HG03442 (cell line): ENCODE results near the gene PRR19.
"Not testable (repeated sequence)": the region's sequence is repeated elsewhere in the genome, so short reads cannot be mapped to it uniquely, and the experiment has no call there.

Experiments
- ATAC-seq: cut with Tn5 transposase; IDR thresholded peaks from one replicate; pipeline ENCODE4 v1.9.1; 2021; ENCODE audit warnings: mild to moderate bottlenecking, moderate library complexity; ENCODE audit not compliant: unreplicated experiment

PRR19 gene

GRCh38 chr19:42301646-42302203 lies at the start of gene PRR19:
PRR19 (plus strand) TSS chr19:42302132; CDS start chr19:42309585, 7,453 bp downstream.
- no peak for ATAC-seq

DNA sequence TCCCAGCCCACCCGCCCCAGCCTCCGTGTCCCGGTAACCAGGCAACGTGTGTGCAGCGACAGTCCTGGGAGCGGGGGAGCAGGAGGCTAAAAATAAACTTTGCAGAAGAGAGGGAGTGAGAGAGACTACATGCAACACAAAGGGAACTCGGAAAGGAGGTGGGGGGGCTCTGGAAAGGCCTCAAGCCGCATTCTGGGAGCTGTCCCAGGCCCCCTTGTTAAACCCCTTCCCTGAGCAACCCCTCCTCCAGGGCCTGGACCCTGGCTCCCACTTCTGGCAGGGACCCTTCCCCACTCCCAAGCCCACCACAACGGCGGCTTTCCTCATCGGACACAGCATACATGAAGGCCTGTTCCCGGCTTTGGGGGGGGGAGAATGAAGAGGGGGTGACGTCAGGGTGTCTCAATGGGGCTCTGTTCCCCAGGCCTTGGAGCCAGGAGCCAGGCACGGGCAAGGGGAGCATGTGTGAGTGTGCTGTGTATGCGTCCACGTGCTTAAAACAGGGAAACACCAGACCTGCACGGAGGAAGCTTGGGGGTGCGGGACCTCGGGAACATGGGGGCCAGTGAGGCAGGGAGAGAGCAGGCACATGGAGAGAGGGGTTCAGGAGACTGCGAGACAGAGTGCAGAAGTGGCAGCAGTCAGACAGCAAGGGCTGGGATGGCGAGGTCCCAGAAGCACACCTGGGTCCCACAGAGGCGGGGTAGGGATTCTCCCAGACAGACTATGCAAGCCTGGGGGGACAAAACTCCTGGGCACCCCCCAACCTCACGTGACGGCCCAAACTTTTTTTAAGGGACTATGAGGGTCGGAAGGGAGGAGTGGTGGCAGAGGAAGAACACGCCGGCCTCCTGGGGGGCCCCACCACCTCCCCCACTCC lies 49.3 kb upstream of the PRR19 start:
- no peak for ATAC-seq

DNA sequence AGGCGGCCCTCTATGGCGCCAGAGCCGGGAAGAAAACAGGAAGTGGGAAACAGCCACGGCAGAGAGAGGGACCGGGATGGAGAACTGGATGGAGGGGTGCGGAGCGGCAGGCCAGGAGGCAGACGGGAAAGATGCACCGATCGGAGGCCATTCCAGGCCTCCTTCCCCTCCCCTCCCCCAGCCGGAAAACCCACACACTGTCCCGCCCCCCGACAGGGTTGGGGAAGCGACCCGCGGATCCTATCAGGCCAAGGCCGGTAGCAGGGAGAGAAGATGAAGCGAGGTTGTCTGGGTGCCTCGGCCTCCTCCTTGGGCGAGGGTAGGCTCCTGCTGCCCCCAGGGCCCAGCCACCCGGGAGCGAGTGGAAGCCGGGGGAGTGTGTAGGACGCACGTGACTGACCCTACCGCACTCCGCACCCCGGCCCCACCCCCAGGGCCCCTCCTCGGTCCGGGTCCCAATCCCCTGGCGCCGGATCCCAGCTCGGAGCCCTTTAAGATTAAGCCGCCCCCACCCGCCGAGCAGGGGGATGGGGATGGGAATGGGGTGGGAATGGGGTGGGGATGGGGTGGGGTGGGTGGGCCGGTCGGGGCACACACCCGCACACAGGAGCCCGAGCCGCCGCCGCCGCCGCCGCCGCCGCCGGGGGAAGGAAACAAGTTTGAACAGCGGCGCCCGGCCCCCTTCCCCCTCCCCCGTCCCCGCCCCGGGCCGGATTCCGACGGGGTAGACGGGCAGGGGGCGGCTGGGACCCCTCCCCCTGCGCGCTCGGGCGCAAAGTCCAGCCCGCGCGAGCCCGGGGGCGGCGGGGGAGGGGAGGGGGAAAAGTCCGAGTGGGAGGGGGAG lies 48.5 kb upstream of the PRR19 start:
- ATAC-seq: peak; percentile 7

GRCh38 chr19:42254089-42254849 lies 47.7 kb upstream of the PRR19 start:
- ATAC-seq: peak; percentile 22

DNA sequence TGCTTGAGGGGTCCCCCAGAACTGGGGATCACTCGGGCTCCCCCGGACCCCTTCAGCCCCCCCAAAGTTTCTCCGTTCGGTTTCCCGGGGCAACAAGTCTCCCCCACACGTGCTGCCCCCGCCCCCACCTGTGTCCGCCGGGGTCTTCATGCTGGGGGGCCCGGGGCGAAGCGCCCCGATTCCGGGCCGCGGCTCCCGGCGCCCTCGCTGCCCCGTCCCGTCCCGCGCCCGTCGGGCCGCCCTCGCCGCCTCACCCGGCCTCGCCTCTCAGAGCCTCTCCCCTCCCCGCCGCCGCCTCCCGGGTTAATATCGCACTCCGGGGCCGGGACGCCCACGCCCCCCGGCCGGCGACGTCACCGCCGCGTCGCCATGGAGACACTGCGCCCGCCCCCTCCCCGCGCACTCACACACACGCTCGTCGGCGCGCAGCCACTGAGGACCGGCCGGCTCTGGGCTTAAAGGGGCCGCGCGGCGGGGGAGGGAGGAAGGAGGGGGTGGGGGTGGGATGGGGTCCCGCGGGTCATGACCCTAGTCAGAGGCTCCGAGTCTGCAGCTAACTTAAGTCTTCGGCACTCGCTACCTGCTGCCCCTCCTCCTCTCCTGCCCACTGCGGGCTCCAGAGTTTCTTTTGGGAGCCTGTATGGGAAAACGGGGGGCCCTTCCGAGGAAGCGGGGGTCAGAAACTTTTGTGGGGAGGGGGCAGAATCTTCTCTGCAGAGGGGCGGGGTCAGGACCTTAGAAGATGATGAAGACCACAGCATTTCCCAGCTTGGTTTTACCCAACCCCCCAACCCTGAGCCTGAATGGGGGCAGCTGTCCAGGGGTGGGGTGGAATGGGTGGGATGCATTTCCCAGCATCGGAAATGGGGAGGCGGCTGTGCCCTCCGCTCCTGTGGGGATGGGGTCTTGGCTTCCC lies 46.8 kb upstream of the PRR19 start, which contains the start of gene ERF:
TSS of gene ERF (minus strand) at position 279 of the 916 bp plus-strand sequence. CDS start at position 150, 129 bp downstream.
- peak; percentile 52 for ATAC-seq

DNA sequence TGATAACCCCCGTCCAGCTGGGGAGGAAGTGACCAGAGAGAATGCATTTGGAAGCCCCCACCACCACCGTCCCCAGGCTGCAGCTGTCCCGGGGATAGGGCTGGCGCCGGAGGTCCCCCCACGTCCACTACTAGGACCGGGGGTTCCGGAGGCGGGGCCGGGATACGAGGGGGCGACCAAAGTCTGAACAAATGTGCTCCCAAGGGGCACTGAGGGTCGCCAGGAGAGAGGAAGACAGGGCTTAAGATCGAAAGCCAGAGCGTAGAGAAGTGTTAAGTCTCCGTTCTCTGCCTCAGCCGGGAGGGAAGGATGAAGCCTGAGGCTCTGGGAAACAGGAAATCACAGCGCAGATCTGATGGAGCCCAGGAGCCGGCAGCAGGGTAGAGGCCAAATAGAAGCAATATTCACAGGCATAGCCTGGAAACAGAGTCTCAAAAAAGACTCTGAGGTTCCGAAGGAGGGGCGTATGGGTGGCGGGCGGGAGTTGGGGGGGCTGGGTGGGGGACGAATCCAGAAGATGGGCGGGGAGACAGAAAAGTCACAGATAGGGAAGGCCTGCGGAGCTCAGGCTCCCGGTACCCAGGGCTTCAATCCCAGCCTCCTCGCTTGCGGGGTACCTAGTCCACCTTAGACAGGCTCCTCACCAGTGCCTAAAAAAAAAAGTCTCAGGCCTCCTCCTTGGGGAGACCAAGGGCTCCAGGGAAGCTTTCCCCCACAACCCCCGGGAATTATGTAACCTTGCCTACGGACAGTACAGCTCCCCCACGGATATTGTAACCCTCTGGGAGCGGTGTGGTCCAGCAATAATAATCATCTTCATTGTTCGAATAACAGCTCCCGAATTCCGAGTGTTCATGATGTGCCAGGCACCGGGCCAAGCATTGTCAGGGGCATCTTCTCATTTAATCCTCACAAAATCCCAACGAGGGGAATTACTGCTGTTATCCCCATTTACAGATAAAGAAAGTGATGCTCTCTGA lies 45.9 kb upstream of the PRR19 start:
- no peak for ATAC-seq

DNA sequence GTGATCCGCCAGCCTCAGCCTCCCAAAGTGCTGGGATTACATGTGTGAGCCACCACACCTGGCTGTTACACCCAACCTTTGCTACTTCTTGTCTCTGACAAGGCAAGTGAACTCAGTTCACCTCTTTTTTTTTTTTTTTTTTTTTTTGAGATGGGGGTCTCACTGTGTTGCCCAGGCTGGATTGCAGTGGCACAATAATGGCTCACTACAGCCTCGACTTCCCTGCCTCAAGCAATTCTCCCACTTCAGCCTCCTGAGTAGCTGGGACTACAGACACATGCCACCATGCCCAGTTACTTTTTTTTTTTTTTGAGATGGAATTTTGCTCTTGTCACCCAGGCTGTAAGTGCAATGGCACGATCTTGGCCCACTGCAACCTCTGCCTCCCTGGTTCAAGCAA lies 44.1 kb upstream of the PRR19 start:
- ATAC-seq: not testable (repeated sequence)

- ATAC-seq: no peak
Observed at GRCh38 chr19:42261763-42262162, 40.2 kb upstream of the PRR19 start.

DNA sequence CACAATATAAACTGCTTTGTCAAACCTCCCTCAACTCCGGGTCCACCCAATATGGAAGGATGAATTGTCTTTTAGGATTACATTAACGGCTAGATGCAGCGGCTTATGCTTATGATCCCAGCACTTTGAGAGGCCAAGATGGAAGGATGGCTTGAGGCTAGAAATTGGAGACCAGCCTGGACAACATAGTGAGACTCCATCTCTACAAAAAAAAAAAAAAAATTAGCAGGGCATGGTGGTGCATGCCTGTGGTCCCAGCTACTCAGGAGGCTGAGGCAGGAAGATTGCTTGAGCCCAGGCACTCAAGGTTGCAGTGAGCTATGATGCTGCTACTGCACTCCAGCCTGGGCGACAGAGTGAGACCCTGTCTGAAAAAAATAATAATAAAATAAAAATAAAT lies 35.8 kb upstream of the PRR19 start:
- ATAC-seq: not testable (repeated sequence)

DNA sequence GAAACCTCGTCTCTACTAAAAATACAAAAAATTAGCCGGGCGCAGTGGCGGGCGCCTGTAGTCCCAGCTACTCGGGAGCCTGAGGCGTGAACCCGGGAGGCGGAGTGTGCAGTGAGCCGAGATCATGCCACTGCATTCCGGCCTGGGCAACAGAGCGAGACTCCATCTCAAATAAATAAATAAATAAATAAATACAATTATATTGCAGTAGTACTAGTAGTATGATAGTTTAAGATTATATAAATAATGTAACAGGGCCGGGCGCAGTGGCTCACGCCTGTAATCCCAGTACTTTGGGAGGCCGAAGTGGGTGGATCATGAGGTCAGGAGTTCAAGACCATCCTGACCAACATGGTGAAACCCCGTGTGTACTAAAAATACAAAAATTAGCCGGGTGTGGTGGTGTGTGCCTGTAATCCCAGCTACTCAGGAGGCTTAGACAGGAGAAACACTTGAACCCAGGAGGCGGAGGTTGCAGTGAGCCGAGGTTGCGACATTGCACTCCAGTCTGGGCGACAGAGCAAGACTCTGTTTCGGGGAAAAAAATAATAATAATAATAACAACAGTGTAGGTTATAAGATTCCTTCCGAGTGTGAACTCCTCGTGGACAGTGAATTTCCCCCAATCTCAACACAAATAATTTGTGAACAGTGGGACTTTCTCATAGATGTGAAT lies 34.9 kb upstream of the PRR19 start:
- ATAC-seq: not testable (repeated sequence)

- no peak for ATAC-seq
Observed at GRCh38 chr19:42267644-42268141, 34.2 kb upstream of the PRR19 start.

GRCh38 chr19:42268142-42268703 lies 33.7 kb upstream of the PRR19 start:
- ATAC-seq: peak; percentile 50

GRCh38 chr19:42268704-42269477 lies 33.0 kb upstream of the PRR19 start, which contains the start of gene CIC:
CIC (plus strand) TSS chr19:42269252; CDS start chr19:42271784, 2,532 bp downstream.
- ATAC-seq: peak; percentile 72

GRCh38 chr19:42269478-42270345 lies 32.2 kb upstream of the PRR19 start:
- ATAC-seq: no peak

- ATAC-seq: no peak
Observed at GRCh38 chr19:42270346-42271044, 31.4 kb upstream of the PRR19 start.
